ENCODE data around the gene C1QTNF4. TPM values are rescaled to one million over a fixed set of nuclear protein-coding genes. Genes with fewer than 3 reads are reported as not detected.

Gene C1QTNF4
- total and polyA plus RNA-seq, 9 of the 15 experiments (the other 6 are each of a cell fraction or from before 2014, with no cell fraction given), result not detected

DNA sequence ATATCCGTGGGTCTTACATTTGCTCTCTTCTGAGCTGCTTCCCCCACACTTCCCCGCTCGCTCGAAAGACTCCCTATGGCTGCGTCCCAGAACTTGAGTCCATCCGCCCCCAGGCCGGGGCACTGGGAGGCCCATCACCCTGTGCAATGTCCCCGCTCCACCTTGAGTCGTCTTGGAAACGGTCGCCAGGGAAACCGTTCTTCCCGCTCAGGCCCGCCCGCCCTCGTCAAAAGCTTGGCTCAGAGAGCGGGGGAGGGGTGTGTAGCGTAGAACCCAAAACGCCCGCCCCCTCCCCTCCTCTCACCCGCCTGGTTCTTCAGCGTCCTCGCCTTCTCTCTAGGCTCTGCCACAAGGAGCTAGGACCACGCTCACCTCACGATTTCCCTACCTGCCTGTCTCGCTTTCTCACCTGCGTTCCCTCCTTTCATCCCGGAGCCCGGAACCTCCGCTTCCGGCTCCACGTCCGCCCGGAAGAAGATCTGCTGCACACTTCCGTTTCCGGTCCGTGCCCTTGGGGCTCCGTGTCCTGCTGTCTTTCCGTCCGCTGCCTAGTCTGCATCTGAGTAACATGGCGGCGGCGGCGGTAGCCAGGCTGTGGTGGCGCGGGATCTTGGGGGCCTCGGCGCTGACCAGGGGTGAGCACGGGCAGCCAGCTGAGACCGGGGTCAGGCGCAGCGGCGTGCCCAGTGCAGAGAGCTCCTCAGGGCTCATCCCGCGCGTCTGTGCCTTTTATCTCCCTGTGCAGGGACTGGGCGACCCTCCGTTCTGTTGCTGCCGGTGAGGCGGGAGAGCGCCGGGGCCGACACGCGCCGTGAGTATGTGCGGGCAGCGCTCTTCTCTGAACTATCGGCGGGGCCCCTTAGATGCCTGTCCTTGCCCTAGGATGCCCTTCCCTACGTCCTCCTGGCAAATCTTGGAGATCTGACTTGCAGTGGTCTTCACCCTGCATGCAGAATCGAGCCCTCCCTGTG lies 15.4 kb downstream of the C1QTNF4 start, which contains the start of the genes KBTBD4 and NDUFS3 (continued):
- TF ChIP-seq, protein P1, sequence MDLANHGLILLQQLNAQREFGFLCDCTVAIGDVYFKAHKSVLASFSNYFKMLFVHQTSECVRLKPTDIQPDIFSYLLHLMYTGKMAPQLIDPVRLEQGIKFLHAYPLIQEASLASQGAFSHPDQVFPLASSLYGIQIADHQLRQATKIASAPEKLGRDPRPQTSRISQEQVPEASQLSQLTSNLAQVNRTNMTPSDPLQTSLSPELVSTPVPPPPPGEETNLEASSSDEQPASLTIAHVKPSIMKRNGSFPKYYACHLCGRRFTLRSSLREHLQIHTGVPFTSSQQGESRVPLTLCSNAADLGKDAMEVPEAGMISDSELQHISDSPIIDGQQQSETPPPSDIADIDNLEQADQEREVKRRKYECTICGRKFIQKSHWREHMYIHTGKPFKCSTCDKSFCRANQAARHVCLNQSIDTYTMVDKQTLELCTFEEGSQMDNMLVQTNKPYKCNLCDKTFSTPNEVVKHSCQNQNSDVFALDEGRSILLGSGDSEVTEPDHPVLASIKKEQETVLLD (IDR thresholded peaks at IDR 0.05), result no peak; the same call in none of the 2 replicates
- TF ChIP-seq KDM1A (IDR thresholded peaks at IDR 0.05) (peak; percentile 35 to 87; a peak in 3 of 4 replicates), ZMIZ1 (IDR thresholded peaks at IDR 0.05; ENCODE audit: low read depth in 2 of 2, low read length in 2 of 2) (no peak), KAT8 (IDR thresholded peaks at IDR 0.05; ENCODE audit: low read depth) (peak; percentile 71), THAP12 (CRISPR knock-in tag; IDR thresholded peaks at IDR 0.05) (no peak), MTA2 (IDR thresholded peaks at IDR 0.05; ENCODE audit: low read depth) (no peak), ZEB2 (IDR thresholded peaks at IDR 0.05) (peak; percentile 100), PHF8 (IDR thresholded peaks at IDR 0.05; ENCODE audit: borderline replicate concordance, low read length) (peak; percentile 99), MCM2 (IDR thresholded peaks at IDR 0.05; ENCODE audit: low read depth) (no peak), FOXP4 (CRISPR knock-in tag; IDR thresholded peaks at IDR 0.05; ENCODE audit: borderline replicate concordance) (no peak), DNMT1 (IDR thresholded peaks at IDR 0.05) (peak; percentile 100), POLR2A (conservative IDR thresholded peaks at IDR 0.05) (peak; percentile 95), YY1 (IDR thresholded peaks at IDR 0.05; ENCODE audit: borderline replicate concordance in 1 of 3, control insufficient read depth in 1 of 3, extremely low read depth in 1 of 3, insufficient read depth in 3 of 3, insufficient read length in 1 of 3, insufficient replicate concordance in 2 of 3, low read depth in 1 of 3, low read length in 2 of 3) (peak; percentile 82 to 97 (median 94)), ATF1 (CRISPR knock-in tag; IDR thresholded peaks at IDR 0.05) (peak; percentile 32; the same call in 1 of the 2 replicates), ATF1 (tag; IDR thresholded peaks at IDR 0.05) (peak; percentile 92), FOXO4 (CRISPR knock-in tag; IDR thresholded peaks at IDR 0.05) (no peak)

Measured in K562 (cell line).